Renal pelvis (tissue), 4 donors: ENCODE measurements around the gene SORCS2. TPM values are rescaled to one million over a fixed set of nuclear protein-coding genes. Genes with fewer than 3 reads are reported as not detected.

Source experiments
- DNase-seq: peaks from one replicate; pipeline ENCODE4 v3.0.0-alpha.2; 2013
- polyA plus RNA-seq, 3 donors: library from polyadenylated mRNA; unstranded; fragments of 120-200 nt; gene quantifications; one replicate each; pipeline ENCODE4 v1.2.1, GENCODE V29; 2013; ENCODE audit not compliant: insufficient read length in 3 of 3

The SORCS2 gene
- polyA plus RNA-seq, 3 donors, result 5.2 to 11.7 (median 11.1) TPM

- no peak for DNase-seq
Measured at GRCh38 chr4:7526491-7526890, 334.2 kb downstream of the SORCS2 start.

- no peak for DNase-seq
Measured at GRCh38 chr4:7526929-7527535, 334.7 kb downstream of the SORCS2 start.

- DNase-seq, result no peak
Measured at GRCh38 chr4:7529368-7530080, 337.2 kb downstream of the SORCS2 start.

- no peak for DNase-seq
Measured at GRCh38 chr4:7530082-7530481, 337.7 kb downstream of the SORCS2 start.

- no peak for DNase-seq
Measured at GRCh38 chr4:7530932-7531639, 338.7 kb downstream of the SORCS2 start.

GRCh38 chr4:7531640-7531994 lies 339.3 kb downstream of the SORCS2 start:
- DNase-seq, result no peak

- no peak for DNase-seq
Measured at GRCh38 chr4:7532043-7532442, 339.7 kb downstream of the SORCS2 start.

GRCh38 chr4:7533267-7533666 lies 340.9 kb downstream of the SORCS2 start:
- no peak for DNase-seq

GRCh38 chr4:7535094-7535493 lies 342.8 kb downstream of the SORCS2 start:
- no peak for DNase-seq

- no peak for DNase-seq
Measured at GRCh38 chr4:7535619-7536018, 343.3 kb downstream of the SORCS2 start.

- DNase-seq, result no peak
Measured at GRCh38 chr4:7536876-7537275, 344.5 kb downstream of the SORCS2 start.

- no peak for DNase-seq
Measured at GRCh38 chr4:7537853-7538400, 345.6 kb downstream of the SORCS2 start.

GRCh38 chr4:7538518-7538917 lies 346.2 kb downstream of the SORCS2 start:
- DNase-seq, result no peak

- DNase-seq, result no peak
Measured at GRCh38 chr4:7539186-7539585, 346.8 kb downstream of the SORCS2 start.

- no peak for DNase-seq
Measured at GRCh38 chr4:7539659-7540058, 347.3 kb downstream of the SORCS2 start.

GRCh38 chr4:7540206-7540605 lies 347.9 kb downstream of the SORCS2 start:
- no peak for DNase-seq

- DNase-seq, result no peak
Measured at GRCh38 chr4:7540654-7541413, 348.5 kb downstream of the SORCS2 start.

- DNase-seq, result no peak
Measured at GRCh38 chr4:7541414-7541810, 349.1 kb downstream of the SORCS2 start.

- no peak for DNase-seq
Measured at GRCh38 chr4:7542781-7543180, 350.4 kb downstream of the SORCS2 start.

GRCh38 chr4:7546152-7546808 lies 353.9 kb downstream of the SORCS2 start:
- DNase-seq, result no peak

- DNase-seq, result no peak
Measured at GRCh38 chr4:7546809-7547367, 354.6 kb downstream of the SORCS2 start.
